ENCODE results near the gene RBM39.

The RBM39 gene

GRCh38 chr20:35732644-35732982, 9.4 kb downstream of the RBM39 start:
- TF ChIP-seq SIN3A (IDR thresholded peaks at IDR 0.05; ENCODE audit: borderline replicate concordance, insufficient read depth, low read length) (no peak), REST (IDR thresholded peaks at IDR 0.05; ENCODE audit: insufficient read depth in 1 of 2, low read depth in 2 of 2, low read length in 2 of 2) (no peak), POLR2AphosphoS5 (IDR thresholded peaks at IDR 0.05; ENCODE audit: low read depth, low read length) (no peak), FOXP2 (optimal IDR thresholded peaks at IDR 0.05; ENCODE audit: borderline replicate concordance, extremely low read depth, extremely low read length, insufficient read depth) (no peak), TAF1 (IDR thresholded peaks at IDR 0.05; ENCODE audit: borderline replicate concordance, insufficient read depth, low read length) (no peak)

DNA sequence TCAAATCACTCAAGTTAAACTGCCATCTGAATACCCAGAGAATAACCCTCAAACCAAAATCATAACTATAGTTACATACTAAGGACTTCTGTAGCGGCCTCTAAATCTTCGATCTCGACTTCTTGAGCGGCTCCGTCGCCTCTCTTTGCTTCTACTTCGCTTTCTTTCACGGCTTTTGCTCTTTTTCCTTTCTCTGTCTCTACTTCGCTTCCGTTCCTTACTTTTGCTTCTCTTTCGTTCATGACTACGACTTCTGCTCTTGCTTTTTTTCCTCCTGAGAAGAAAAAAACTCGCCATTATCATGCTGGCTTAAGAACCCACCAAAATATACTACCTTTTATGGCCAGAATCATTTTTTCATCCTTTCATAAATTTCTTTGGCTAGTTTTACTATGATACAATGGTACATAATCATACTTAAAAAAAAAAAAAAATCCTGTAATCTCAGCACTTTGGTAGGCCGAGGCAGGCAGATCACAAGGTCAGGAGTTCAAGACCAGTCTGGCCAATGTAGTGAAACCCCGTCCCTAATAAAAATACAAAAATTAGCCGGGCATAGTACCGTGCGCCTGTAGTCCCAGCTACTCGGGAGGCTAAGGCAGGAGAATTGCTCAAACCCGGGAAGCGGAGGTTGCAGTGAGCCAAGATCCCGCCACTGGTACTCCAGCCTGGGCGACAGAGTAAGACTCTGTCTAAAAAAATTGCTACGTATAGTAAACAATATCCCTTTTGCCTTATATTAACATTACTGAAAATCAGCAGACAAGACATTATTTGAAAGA, 10.0 kb downstream of the RBM39 start:
- TF ChIP-seq POLR2AphosphoS5 (IDR thresholded peaks at IDR 0.05; ENCODE audit: low read depth, low read length) (no peak), FOXP2 (optimal IDR thresholded peaks at IDR 0.05; ENCODE audit: borderline replicate concordance, extremely low read depth, extremely low read length, insufficient read depth) (no peak), SIN3A (IDR thresholded peaks at IDR 0.05; ENCODE audit: borderline replicate concordance, insufficient read depth, low read length) (no peak), REST (IDR thresholded peaks at IDR 0.05; ENCODE audit: insufficient read depth in 1 of 2, low read depth in 2 of 2, low read length in 2 of 2) (no peak), TAF1 (IDR thresholded peaks at IDR 0.05; ENCODE audit: borderline replicate concordance, insufficient read depth, low read length) (no peak)

DNA sequence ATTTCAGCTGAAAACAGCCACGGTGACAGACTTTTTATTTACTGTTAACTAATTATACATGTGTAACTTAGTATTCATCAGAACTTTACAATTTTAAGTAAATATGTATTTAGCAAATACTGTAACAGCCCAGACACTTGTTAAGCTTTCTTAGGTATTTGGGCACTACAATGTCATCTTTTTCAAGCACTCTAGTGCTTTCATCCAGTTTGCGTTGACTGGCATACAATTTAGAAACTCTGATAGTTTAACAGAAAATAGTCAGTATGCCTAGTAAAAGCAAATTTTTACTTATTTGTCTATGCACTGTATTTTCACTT, 10.6 kb downstream of the RBM39 start:
- TF ChIP-seq TAF1 (IDR thresholded peaks at IDR 0.05; ENCODE audit: borderline replicate concordance, insufficient read depth, low read length) (no peak), FOXP2 (optimal IDR thresholded peaks at IDR 0.05; ENCODE audit: borderline replicate concordance, extremely low read depth, extremely low read length, insufficient read depth) (no peak), SIN3A (IDR thresholded peaks at IDR 0.05; ENCODE audit: borderline replicate concordance, insufficient read depth, low read length) (no peak), POLR2AphosphoS5 (IDR thresholded peaks at IDR 0.05; ENCODE audit: low read depth, low read length) (no peak), REST (IDR thresholded peaks at IDR 0.05; ENCODE audit: insufficient read depth in 1 of 2, low read depth in 2 of 2, low read length in 2 of 2) (no peak)

DNA sequence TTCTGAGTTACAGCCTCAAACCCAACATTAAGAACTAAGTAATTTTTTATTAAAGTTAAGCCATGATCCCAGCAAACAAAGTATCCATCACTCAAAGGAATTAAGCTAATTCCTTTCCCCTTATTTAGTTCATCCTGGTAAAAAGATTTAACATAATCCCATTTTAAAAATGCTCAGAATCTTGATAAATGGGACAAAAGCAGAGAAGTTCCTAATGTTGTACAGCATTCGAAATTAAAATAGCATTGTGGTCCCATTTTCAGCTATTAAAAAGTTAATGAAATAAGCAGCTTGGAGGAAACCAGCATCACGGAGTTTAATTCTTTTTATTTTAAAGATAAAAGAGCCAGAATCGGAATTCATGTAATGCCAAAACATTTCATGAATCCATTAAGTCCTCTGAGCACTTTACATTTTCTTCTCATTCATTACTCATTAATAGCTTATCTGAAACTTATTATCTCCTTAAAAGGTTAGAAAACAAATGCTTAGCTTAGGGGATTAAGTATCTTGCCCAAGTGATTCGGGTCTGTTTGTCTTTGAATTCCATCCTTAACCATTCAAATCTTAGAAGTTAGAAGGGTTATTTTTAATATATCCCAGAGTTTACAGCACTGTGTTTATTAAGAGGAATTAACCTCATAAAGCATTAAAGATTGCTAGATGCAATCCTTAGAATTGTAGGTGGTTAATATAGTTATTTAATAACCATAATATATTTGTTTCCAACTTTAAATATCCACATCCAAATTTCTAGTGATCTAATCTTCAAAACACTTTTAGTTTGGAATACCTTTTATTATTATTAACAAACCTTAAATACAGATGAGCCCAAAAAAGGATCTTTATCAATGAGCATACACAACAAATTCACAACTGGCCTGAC, 11.2 kb downstream of the RBM39 start:
- no peak; the same call in 1 of the 2 replicates for TF ChIP-seq POLR2AphosphoS5 (IDR thresholded peaks at IDR 0.05; ENCODE audit: low read depth, low read length)
- no peak for TF ChIP-seq TAF1 (IDR thresholded peaks at IDR 0.05; ENCODE audit: borderline replicate concordance, insufficient read depth, low read length)
- no peak for TF ChIP-seq FOXP2 (optimal IDR thresholded peaks at IDR 0.05; ENCODE audit: borderline replicate concordance, extremely low read depth, extremely low read length, insufficient read depth)
- no peak for TF ChIP-seq SIN3A (IDR thresholded peaks at IDR 0.05; ENCODE audit: borderline replicate concordance, insufficient read depth, low read length)
- TF ChIP-seq REST (IDR thresholded peaks at IDR 0.05; ENCODE audit: insufficient read depth in 1 of 2, low read depth in 2 of 2, low read length in 2 of 2): no peak

Measured in PFSK-1 (cell line).